HL-60 (cell line): ENCODE results near the gene LGALS7.

Experiments used
- CTCF ChIP-seq: IDR thresholded peaks from one replicate; pipeline ENCODE4 v1.5.1; 2011; ENCODE audit warnings: low read length, control low read depth, inconsistent platforms; ENCODE audit not compliant: insufficient read depth
- GABPA ChIP-seq: IDR thresholded peaks from 2 replicates; pipeline ENCODE4 v1.6.1; 2012; ENCODE audit warnings: low read depth
- POLR2AphosphoS5 ChIP-seq: IDR thresholded peaks from 2 replicates; pipeline ENCODE4 v1.6.1; 2012; ENCODE audit warnings: low read depth

DNA sequence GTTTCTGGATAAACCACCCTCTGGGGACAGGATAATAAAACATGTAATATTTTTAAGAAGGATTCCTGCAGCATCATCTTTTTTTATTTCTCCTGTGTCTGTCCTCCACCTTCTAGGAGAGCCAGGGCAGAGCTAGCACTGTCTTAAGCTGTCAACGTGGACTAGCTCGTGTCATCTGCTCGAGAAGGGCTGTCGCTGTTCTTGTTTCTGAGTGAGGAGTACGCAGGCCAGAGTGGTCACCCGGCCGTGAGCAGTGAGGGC lies 42.9 kb downstream of the LGALS7 start:
- TF ChIP-seq CTCF (no peak), POLR2AphosphoS5 (no peak), GABPA (no peak)
